Testis (tissue), 2 donors: ENCODE measurements around the gene AGAP1.

ENCODE experiments used
- CTCF ChIP-seq, 3 experiments: fragments of 450-650 bp in 2 of 3; fragments of 200-600 bp in 1 of 3; sonication (generic) in 1 of 3; IDR thresholded peaks; one replicate each; pipeline ENCODE4 v1.5.1; 2016 to 2019; ENCODE audit warnings: antibody characterized with exemption in 3 of 3, mild to moderate bottlenecking in 2 of 3, moderate library complexity in 1 of 3
- POLR2A ChIP-seq: fragments of 450-650 bp; IDR thresholded peaks from one replicate; pipeline ENCODE4 v1.6.1; 2017; ENCODE audit warnings: antibody characterized with exemption, mild to moderate bottlenecking, moderate library complexity

DNA sequence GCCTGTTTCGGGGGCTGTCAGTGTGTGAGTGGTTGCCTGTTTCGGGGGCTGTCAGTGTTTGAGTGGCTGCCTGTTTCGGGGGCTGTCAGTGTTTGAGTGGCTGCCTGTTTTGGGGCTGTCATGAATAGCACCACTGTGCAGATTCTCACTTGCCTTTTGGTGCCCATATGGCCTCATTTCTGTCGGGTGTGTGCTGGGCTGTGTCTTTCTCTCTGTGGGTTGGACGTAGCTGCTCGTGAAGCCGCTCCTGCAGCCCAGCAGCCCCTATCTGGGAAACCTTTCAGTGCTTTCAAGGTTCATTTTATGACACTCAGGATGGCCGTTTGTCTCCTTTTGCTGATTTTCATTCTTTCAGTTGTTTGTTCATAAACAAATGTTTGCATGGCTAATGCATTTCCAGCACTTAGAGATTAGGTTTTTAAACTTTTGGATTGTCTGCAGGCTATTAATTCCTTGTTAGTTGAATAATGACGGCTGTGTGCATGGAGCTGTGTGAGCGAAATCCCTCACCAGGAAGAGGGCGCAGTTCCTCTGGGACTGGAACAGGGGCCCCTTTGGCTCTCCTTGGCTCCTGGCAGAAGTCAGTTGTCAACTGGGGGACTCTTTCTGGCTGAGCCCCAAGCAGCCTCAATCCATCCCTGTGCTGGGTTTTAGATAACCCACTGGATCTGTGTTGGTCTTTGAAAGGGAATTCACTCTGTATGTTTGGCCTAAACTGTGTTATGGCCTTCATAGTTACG, 10.8 kb downstream of the AGAP1 start:
- TF ChIP-seq CTCF (IDR thresholded peaks at IDR 0.05) (no peak), POLR2A (no peak)
